PC-9 (cell line): ENCODE measurements around the gene HSPA12A. TPM values are rescaled to one million over a fixed set of nuclear protein-coding genes. Genes with fewer than 3 reads are reported as not detected.

ENCODE experiments used
- BruUV-seq: library from RNA; stranded (reverse); fragments of 400-500 nt; replicated peaks from 2 replicates; lab custom pipeline; 2021; lab: Mats Ljungman, UMichigan
- CTCF ChIA-PET: fragments of 300-600 bp; sonication (Branson Sonifier 250); formaldehyde crosslinking; loops from one replicate; lab custom pipeline; 2022; ENCODE audit warnings: antibody characterized with exemption; lab: Charles Lee
- POLR2A ChIA-PET: fragments of 300-600 bp; sonication (Branson Sonifier 250); formaldehyde crosslinking; loops from one replicate; lab custom pipeline; 2022; ENCODE audit warnings: antibody characterized with exemption; ENCODE audit not compliant: unreplicated experiment; lab: Charles Lee
- DNase-seq, 2 experiments: peaks; one replicate each; pipeline versions ENCODE4 v3.0.0 to v3.0.0-alpha.2; 2015 to 2022; ENCODE audit warnings: mixed read lengths in 1 of 2
- H2AFZ ChIP-seq: fragments of 200-600 bp; sonication (generic); 2 replicates; pipeline ENCODE4 v1.8.1; 2017; ENCODE audit warnings: antibody characterized with exemption
- H3F3A ChIP-seq: fragments of 200-600 bp; sonication (generic); 2 replicates; pipeline ENCODE4 v1.8.1; 2017; ENCODE audit warnings: antibody characterized with exemption, mild to moderate bottlenecking, low read depth; ENCODE audit not compliant: insufficient read depth
- H3K27ac ChIP-seq: fragments of 200-600 bp; sonication (generic); 2 replicates; pipeline ENCODE4 v1.6.1; 2016; ENCODE audit warnings: mixed run types
- H3K27me3 ChIP-seq: fragments of 200-600 bp; sonication (generic); 2 replicates; pipeline ENCODE4 v1.6.1; 2016; ENCODE audit warnings: low read depth, mixed run types; ENCODE audit not compliant: insufficient read depth
- H3K36me3 ChIP-seq: fragments of 200-600 bp; sonication (generic); 2 replicates; pipeline ENCODE4 v1.6.1; 2016; ENCODE audit warnings: low read depth, mixed run types
- H3K4me1 ChIP-seq: fragments of 200-600 bp; sonication (generic); replicated peaks from 2 replicates; pipeline ENCODE4 v1.6.1; 2016; ENCODE audit warnings: mixed run types; ENCODE audit not compliant: insufficient read depth
- H3K4me2 ChIP-seq: fragments of 200-600 bp; sonication (generic); 2 replicates; pipeline ENCODE4 v1.6.1; 2017; ENCODE audit warnings: mixed run types
- H3K4me3 ChIP-seq: fragments of 200-600 bp; sonication (generic); 2 replicates; pipeline ENCODE4 v1.6.1; 2016; ENCODE audit warnings: mixed run types
- H3K79me2 ChIP-seq: fragments of 200-600 bp; sonication (generic); 2 replicates; pipeline ENCODE4 v1.6.1; 2017; ENCODE audit warnings: low read depth, mixed run types
- H3K9me2 ChIP-seq: fragments of 200-600 bp; sonication (generic); 2 replicates; pipeline ENCODE4 v1.8.1; 2017; ENCODE audit warnings: mild to moderate bottlenecking; ENCODE audit not compliant: insufficient read depth
- H3K9me3 ChIP-seq: fragments of 200-600 bp; sonication (generic); 2 replicates; pipeline ENCODE4 v1.8.1; 2016; ENCODE audit warnings: low read depth; ENCODE audit not compliant: insufficient read depth
- H4K20me1 ChIP-seq: fragments of 200-600 bp; sonication (generic); 2 replicates; pipeline ENCODE4 v1.8.1; 2017; ENCODE audit not compliant: insufficient read depth
- CTCF ChIP-seq: fragments of 200-600 bp; sonication (generic); conservative IDR thresholded peaks from 2 replicates; pipeline ENCODE4 v1.6.1; 2017; ENCODE audit warnings: mixed run types, antibody characterized with exemption, mild to moderate bottlenecking, moderate library complexity
- EZH2 ChIP-seq: fragments of 200-600 bp; sonication (generic); IDR thresholded peaks from 2 replicates; pipeline ENCODE4 v1.8.0; 2017; ENCODE audit warnings: antibody characterized with exemption, low read depth
- intact Hi-C: fragments of 100-400 bp; cut with micrococcal nuclease; formaldehyde crosslinking; loops from one replicate; pipeline ENCODE4 v1.10.0; 2022; ENCODE audit not compliant: unreplicated experiment
- total RNA-seq: library from RNA; stranded (reverse); gene quantifications from 2 replicates; pipeline ENCODE4 v1.2.3, GENCODE V29; 2021

Gene HSPA12A
- total RNA-seq, 1 experiment from 2014 or later: 12.1 TPM

- intact Hi-C loops: no loop called here
- Histone ChIP-seq H4K20me1 (no peaks in the 10 kb centered on the region), H3F3A (no peaks in the 10 kb centered on the region), H3K4me3 (no peak overlapping the region), H3K4me1 (no peaks in the 10 kb centered on the region), H3K36me3 (no peaks in the 10 kb centered on the region), H3K9me3 (no peaks in the 10 kb centered on the region), H3K4me2 (no peak overlapping the region), H2AFZ (no peak overlapping the region), H3K27me3 (peaks cover 17% of the 10 kb centered on the region), H3K9me2 (no peaks in the 10 kb centered on the region), H3K27ac (no peak overlapping the region), H3K79me2 (no peaks in the 10 kb centered on the region)
- no TSS peak for BruUV-seq
- no peak for DNase-seq
- POLR2A ChIA-PET: no interaction called here
- TF ChIP-seq CTCF (no peak), EZH2 (no peak)
- CTCF ChIA-PET: no interaction called here
Observed at GRCh38 chr10:116634126-116634975, 108.0 kb downstream of the HSPA12A start.

GRCh38 chr10:116633216-116633600, 109.2 kb downstream of the HSPA12A start:
- TF ChIP-seq EZH2: no peak
- TF ChIP-seq CTCF: no peak
- H3K79me2 ChIP-seq: no peaks in the 10 kb centered on the region
- H2AFZ ChIP-seq: no peak overlapping the region
- H3K9me3 ChIP-seq: no peaks in the 10 kb centered on the region
- no peak overlapping the region for H3K4me2 ChIP-seq
- no TSS peak for BruUV-seq
- H4K20me1 ChIP-seq: no peaks in the 10 kb centered on the region
- ChIA-PET CTCF (no interaction called here), POLR2A (no interaction called here)
- no peak for DNase-seq
- H3K27ac ChIP-seq: no peak overlapping the region
- H3K4me3 ChIP-seq: no peak overlapping the region
- H3F3A ChIP-seq: no peaks in the 10 kb centered on the region
- H3K9me2 ChIP-seq: no peaks in the 10 kb centered on the region
- no peaks in the 10 kb centered on the region for H3K36me3 ChIP-seq
- intact Hi-C loops: no loop called here
- peaks cover 24% of the 10 kb centered on the region for H3K27me3 ChIP-seq
- no peaks in the 10 kb centered on the region for H3K4me1 ChIP-seq

GRCh38 chr10:116632596-116633215, 109.7 kb downstream of the HSPA12A start:
- no peaks in the 10 kb centered on the region for H3K9me2 ChIP-seq
- no peaks in the 10 kb centered on the region for H3K36me3 ChIP-seq
- H3K79me2 ChIP-seq: no peaks in the 10 kb centered on the region
- H3F3A ChIP-seq: no peaks in the 10 kb centered on the region
- H3K4me3 ChIP-seq: no peak overlapping the region
- H3K9me3 ChIP-seq: no peaks in the 10 kb centered on the region
- no peak overlapping the region for H3K4me2 ChIP-seq
- no peak overlapping the region for H3K27ac ChIP-seq
- no peaks in the 10 kb centered on the region for H3K4me1 ChIP-seq
- ChIA-PET POLR2A (no interaction called here), CTCF (no interaction called here)
- no peak for TF ChIP-seq EZH2
- TF ChIP-seq CTCF: no peak
- no TSS peak for BruUV-seq
- intact Hi-C loops: no loop called here
- H3K27me3 ChIP-seq: peaks cover 24% of the 10 kb centered on the region
- H4K20me1 ChIP-seq: no peaks in the 10 kb centered on the region
- no peak overlapping the region for H2AFZ ChIP-seq
- DNase-seq: no peak
